HepG2 (cell line): ENCODE results near the gene FAM174C. TPM values are rescaled to one million over a fixed set of nuclear protein-coding genes. Genes with fewer than 3 reads are reported as not detected.
A peak's percentile ranks its signal among the peaks of the same experiment; 100 is the strongest.

Experiments
- ATF6 ChIP-seq: sonication (generic); formaldehyde crosslinking; conservative IDR thresholded peaks from 2 replicates; pipeline ENCODE4 v1.4.0; 2020; ENCODE audit warnings: missing genetic modification reagents
- FOXK1 ChIP-seq: sonication (generic); formaldehyde crosslinking; IDR thresholded peaks from 2 replicates; pipeline ENCODE4 v1.4.0; 2020; ENCODE audit warnings: low read depth, missing genetic modification reagents, borderline replicate concordance
- HNRNPK ChIP-seq: fragments of 200-400 bp; formaldehyde crosslinking; IDR thresholded peaks from 2 replicates; pipeline ENCODE4 v1.6.1; 2018; ENCODE audit warnings: low read length, low read depth, moderate library complexity, mild to moderate bottlenecking; ENCODE audit not compliant: poor library complexity, severe bottlenecking
- MAZ ChIP-seq, 2 experiments: sonication (generic) in 1 of 2; formaldehyde crosslinking in 1 of 2; IDR thresholded peaks; 2 replicates each; pipeline versions ENCODE4 v1.5.0 to v1.6.1; 2012 to 2020; ENCODE audit warnings: low read depth in 2 of 2, mild to moderate bottlenecking in 2 of 2, borderline replicate concordance in 1 of 2, improper control_type of control experiment in 1 of 2, low read length in 1 of 2, missing genetic modification reagents in 1 of 2, moderate library complexity in 1 of 2
- MXD1 ChIP-seq: sonication (generic); formaldehyde crosslinking; IDR thresholded peaks from 2 replicates; pipeline ENCODE4 v1.4.0; 2020; ENCODE audit warnings: mild to moderate bottlenecking, missing genetic modification reagents
- PRMT3 ChIP-seq: sonication (generic); formaldehyde crosslinking; IDR thresholded peaks from 2 replicates; pipeline ENCODE4 v1.8.1; 2022; ENCODE audit warnings: low read depth, mild to moderate bottlenecking, moderate library complexity, missing genetic modification reagents, borderline replicate concordance
- STAG1 ChIP-seq: sonication (generic); formaldehyde crosslinking; IDR thresholded peaks from 2 replicates; pipeline ENCODE4 v1.4.0; 2020; ENCODE audit warnings: missing genetic modification reagents
- YEATS2 ChIP-seq: sonication (generic); formaldehyde crosslinking; IDR thresholded peaks from 2 replicates; pipeline ENCODE4 v1.4.0; 2020; ENCODE audit warnings: missing genetic modification reagents, borderline replicate concordance
- ZBTB33 ChIP-seq: sonication (generic); formaldehyde crosslinking; IDR thresholded peaks from 2 replicates; pipeline ENCODE4 v1.4.0; 2020; ENCODE audit warnings: missing genetic modification reagents
- ZBTB40 ChIP-seq, 2 experiments: fragments of 450-650 bp in 1 of 2; sonication (generic) in 1 of 2; formaldehyde crosslinking in 1 of 2; IDR thresholded peaks; 2 replicates each; pipeline versions ENCODE4 v1.6.1 to v1.8.0; 2016 to 2022; ENCODE audit warnings: antibody characterized with exemption in 1 of 2, mild to moderate bottlenecking in 1 of 2, missing genetic modification reagents in 1 of 2
- ZNF230 ChIP-seq: sonication (generic); formaldehyde crosslinking; IDR thresholded peaks from 2 replicates; pipeline ENCODE4 v1.4.0; 2020; ENCODE audit warnings: mild to moderate bottlenecking, missing genetic modification reagents
- ZNF550 ChIP-seq: sonication (generic); formaldehyde crosslinking; IDR thresholded peaks from 2 replicates; pipeline ENCODE4 v1.4.0; 2020; ENCODE audit warnings: mild to moderate bottlenecking, missing genetic modification reagents, borderline replicate concordance
- ZNF878 ChIP-seq: sonication (generic); formaldehyde crosslinking; IDR thresholded peaks from 2 replicates; pipeline ENCODE4 v1.8.1; 2023; ENCODE audit warnings: mild to moderate bottlenecking, missing genetic modification reagents, moderate library complexity
- polyA plus RNA-seq, 8 experiments: library from polyadenylated mRNA; depleted of rRNA in 3 of 8; stranded (reverse) in 7 of 8; unstranded in 1 of 8; fragments of >200 nt; fragmentation: Illumina TruSeq in 4 of 8; extraction: Trizol in 4 of 8; gene quantifications; 2 replicates each; pipeline versions ENCODE4 v1.2.1 to v1.2.3, GENCODE V29; 2011 to 2016; ENCODE audit warnings: low read depth in 4 of 8, missing spikeins in 1 of 8, mixed read lengths in 1 of 8; ENCODE audit not compliant: insufficient read depth in 1 of 8
- total RNA-seq, 5 experiments: library from RNA; depleted of rRNA; stranded (reverse); fragments of >200 nt; fragmentation: Illumina TruSeq; extraction: Trizol; gene quantifications; 2 replicates each; pipeline ENCODE4 v1.2.3, GENCODE V29; 2016; ENCODE audit warnings: low read depth in 1 of 5

The FAM174C gene
- total and polyA plus RNA-seq, 2 of the 13 experiments (the other 11 are each of a cell fraction or from before 2014, with no cell fraction given), result 19.5 to 31.3 TPM

GRCh38 chr19:1275976-1276627 lies 772 bp downstream of the FAM174C start (continued):
- TF ChIP-seq ATF6, result no peak
- peak; percentile 65; the same call in 1 of the 2 replicates for TF ChIP-seq ZNF230 (CRISPR knock-in tag)
- no peak for TF ChIP-seq ZBTB40 (IDR thresholded peaks at IDR 0.05)
- TF ChIP-seq ZBTB40 (CRISPR knock-in tag; IDR thresholded peaks at IDR 0.05), result 0 out of 2 replicates have a peak, but pooled peaks have one; percentile 4
- 0 out of 2 replicates have a peak, but pooled peaks have one; percentile 54 for TF ChIP-seq FOXK1 (CRISPR knock-in tag)
- TF ChIP-seq YEATS2 (CRISPR knock-in tag), result 0 out of 2 replicates have a peak, but pooled peaks have one; percentile 18
- no peak for TF ChIP-seq ZNF878 (CRISPR knock-in tag)
- peak; percentile 44; the same call in 1 of the 2 replicates for TF ChIP-seq MXD1 (CRISPR knock-in tag)
- TF ChIP-seq MAZ (IDR thresholded peaks at IDR 0.05; ENCODE audit: borderline replicate concordance, low read depth, low read length), result no peak
- 0 out of 2 replicates have a peak, but pooled peaks have one; percentile 17 for TF ChIP-seq MAZ (CRISPR knock-in tag; IDR thresholded peaks at IDR 0.05; ENCODE audit: low read depth)
- peak; percentile 37; the same call in 1 of the 2 replicates for TF ChIP-seq PRMT3 (CRISPR knock-in tag)
- 0 out of 2 replicates have a peak, but pooled peaks have one; percentile 20 for TF ChIP-seq ZBTB33
- TF ChIP-seq ZNF550 (CRISPR knock-in tag), result no peak
- TF ChIP-seq STAG1, result no peak
- peak; percentile 89 for TF ChIP-seq HNRNPK
